ENCODE measurements around the gene ATP9B.

Gene ATP9B

GRCh38 chr18:79413025-79413424 is 343.8 kb downstream of the ATP9B start:
- DNase-seq (ENCODE audit: low spot score): no peak

- DNase-seq (ENCODE audit: low spot score): no peak
These were observed 344.2 kb downstream of the ATP9B start for GRCh38 chr18:79413426-79413825.

- DNase-seq (ENCODE audit: low spot score): no peak
These were observed 344.7 kb downstream of the ATP9B start for GRCh38 chr18:79413901-79414300.

GRCh38 chr18:79416022-79416676 is 347.0 kb downstream of the ATP9B start:
- no peak for DNase-seq (ENCODE audit: low spot score)

GRCh38 chr18:79416677-79417052 is 347.5 kb downstream of the ATP9B start:
- no peak for DNase-seq (ENCODE audit: low spot score)

- no peak for DNase-seq (ENCODE audit: low spot score)
These were observed 349.0 kb downstream of the ATP9B start for GRCh38 chr18:79418236-79418635.

- DNase-seq (ENCODE audit: low spot score): no peak
These were observed 349.4 kb downstream of the ATP9B start for GRCh38 chr18:79418642-79419041.

- no peak for DNase-seq (ENCODE audit: low spot score)
These were observed 351.0 kb downstream of the ATP9B start for GRCh38 chr18:79420033-79420745.

- DNase-seq (ENCODE audit: low spot score): no peak
These were observed 352.2 kb downstream of the ATP9B start for GRCh38 chr18:79421275-79421857.

GRCh38 chr18:79422022-79422782 is 353.0 kb downstream of the ATP9B start:
- DNase-seq (ENCODE audit: low spot score): no peak

GRCh38 chr18:79422783-79423165 is 353.6 kb downstream of the ATP9B start:
- no peak for DNase-seq (ENCODE audit: low spot score)

GRCh38 chr18:79423211-79424007 is 354.2 kb downstream of the ATP9B start:
- no peak for DNase-seq (ENCODE audit: low spot score)

- DNase-seq (ENCODE audit: low spot score): no peak
These were observed 354.9 kb downstream of the ATP9B start for GRCh38 chr18:79424008-79424565.

GRCh38 chr18:79424880-79425568 is 355.8 kb downstream of the ATP9B start:
- DNase-seq (ENCODE audit: low spot score): no peak

- DNase-seq (ENCODE audit: low spot score): no peak
These were observed 356.3 kb downstream of the ATP9B start for GRCh38 chr18:79425569-79425886.

GRCh38 chr18:79426376-79427300 is 357.4 kb downstream of the ATP9B start:
- DNase-seq (ENCODE audit: low spot score): no peak

- no peak for DNase-seq (ENCODE audit: low spot score)
These were observed 358.4 kb downstream of the ATP9B start for GRCh38 chr18:79427368-79428225.

All from left forelimb (tissue), 1 donor.